Kidney (tissue), 14 donors: ENCODE measurements around the gene UNKL. TPM values are rescaled to one million over a fixed set of nuclear protein-coding genes. Genes with fewer than 3 reads are reported as not detected.

Experiments
- DNase-seq, 5 donors: peaks; one replicate each; pipeline ENCODE4 v3.0.0-alpha.2; 2013 to 2020
- FAIRE-seq: peaks from 2 replicates; lab custom pipeline; 2012; peaks lifted over from hg19 to GRCh38; lab: Jason Lieb, UNC
- H3K27ac ChIP-seq, 2 donors: one replicate each; pipeline ENCODE4 v1.7.0; 2013; ENCODE audit warnings: low read depth in 2 of 2, low read length in 2 of 2, inconsistent platforms in 1 of 2
- H3K27me3 ChIP-seq: one replicate; pipeline ENCODE4 v1.7.1; 2013; ENCODE audit warnings: low read length, inconsistent platforms; ENCODE audit not compliant: control insufficient read depth, insufficient read depth
- H3K36me3 ChIP-seq, 3 donors: one replicate each; pipeline versions ENCODE4 v1.7.0 to v1.7.1; 2013; ENCODE audit warnings: low read length in 3 of 3, control low read depth in 1 of 3, inconsistent platforms in 1 of 3; ENCODE audit not compliant: insufficient read depth in 3 of 3, control insufficient read depth in 2 of 3
- H3K4me1 ChIP-seq, 3 donors: one replicate each; pipeline versions ENCODE4 v1.7.0 to v1.7.1; 2013; ENCODE audit warnings: low read length in 3 of 3, inconsistent platforms in 1 of 3, low read depth in 1 of 3; ENCODE audit not compliant: control insufficient read depth in 2 of 3, insufficient read depth in 2 of 3
- H3K4me3 ChIP-seq, 3 donors: one replicate each; pipeline versions ENCODE4 v1.7.0 to v1.8.1; 2013; ENCODE audit warnings: low read length in 3 of 3, control low read depth in 1 of 3, inconsistent platforms in 1 of 3
- H3K9ac ChIP-seq, 3 donors: one replicate each; pipeline versions ENCODE4 v1.7.0 to v1.7.1; 2013; ENCODE audit warnings: low read length in 3 of 3, control low read depth in 1 of 3, inconsistent platforms in 1 of 3
- H3K9me3 ChIP-seq, 3 donors: one replicate each; pipeline versions ENCODE4 v1.7.0 to v1.7.1; 2013; ENCODE audit warnings: low read length in 3 of 3, control low read depth in 1 of 3, inconsistent platforms in 1 of 3; ENCODE audit not compliant: control insufficient read depth in 2 of 3, insufficient read depth in 1 of 3
- intact Hi-C: fragments of 100-400 bp; cut with DNase I; formaldehyde crosslinking; loops from one replicate; pipeline ENCODE4 v1.11.1; 2022
- polyA plus RNA-seq: library from polyadenylated mRNA; stranded (reverse); fragments of 350-450 nt; fragmentation: Illumina TruSeq; extraction: RNeasy Lipid Tissue Mini Kit (QIAGEN cat#74804); gene quantifications from one replicate; pipeline ENCODE4 v1.2.3, GENCODE V29; 2014; ENCODE audit warnings: low read depth, low replicate concordance; ENCODE audit not compliant: insufficient read depth
- total RNA-seq: library from RNA; stranded (reverse); fragmentation: NEBNext Ultra II Directional; extraction: Animal tissue kit (Norgen Biotek cat#: 25700); gene quantifications from one replicate; pipeline ENCODE4 v1.2.1, GENCODE V29; 2021
- TF ChIP-seq, protein P1 (sequence below): IDR thresholded peaks from 3 replicates; pipeline ENCODE4 v1.5.1; 2012; ENCODE audit warnings: mild to moderate bottlenecking, moderate library complexity, borderline replicate concordance; ENCODE audit not compliant: insufficient read depth; ENCODE audit errors: extremely low read depth
- donor health status: control.
- donor health status: control.
- donor health status: control.
- donor health status: control.
- donor health status: control.
- donor health status: DM: yes; HTN: yes; CAD: no.
- donor health status: Normal renal cell carcinoma (clear cell type).

UNKL gene
- total and polyA plus RNA-seq, 2 donors from 2014 or later: 5.5 to 26.0 TPM

DNA sequence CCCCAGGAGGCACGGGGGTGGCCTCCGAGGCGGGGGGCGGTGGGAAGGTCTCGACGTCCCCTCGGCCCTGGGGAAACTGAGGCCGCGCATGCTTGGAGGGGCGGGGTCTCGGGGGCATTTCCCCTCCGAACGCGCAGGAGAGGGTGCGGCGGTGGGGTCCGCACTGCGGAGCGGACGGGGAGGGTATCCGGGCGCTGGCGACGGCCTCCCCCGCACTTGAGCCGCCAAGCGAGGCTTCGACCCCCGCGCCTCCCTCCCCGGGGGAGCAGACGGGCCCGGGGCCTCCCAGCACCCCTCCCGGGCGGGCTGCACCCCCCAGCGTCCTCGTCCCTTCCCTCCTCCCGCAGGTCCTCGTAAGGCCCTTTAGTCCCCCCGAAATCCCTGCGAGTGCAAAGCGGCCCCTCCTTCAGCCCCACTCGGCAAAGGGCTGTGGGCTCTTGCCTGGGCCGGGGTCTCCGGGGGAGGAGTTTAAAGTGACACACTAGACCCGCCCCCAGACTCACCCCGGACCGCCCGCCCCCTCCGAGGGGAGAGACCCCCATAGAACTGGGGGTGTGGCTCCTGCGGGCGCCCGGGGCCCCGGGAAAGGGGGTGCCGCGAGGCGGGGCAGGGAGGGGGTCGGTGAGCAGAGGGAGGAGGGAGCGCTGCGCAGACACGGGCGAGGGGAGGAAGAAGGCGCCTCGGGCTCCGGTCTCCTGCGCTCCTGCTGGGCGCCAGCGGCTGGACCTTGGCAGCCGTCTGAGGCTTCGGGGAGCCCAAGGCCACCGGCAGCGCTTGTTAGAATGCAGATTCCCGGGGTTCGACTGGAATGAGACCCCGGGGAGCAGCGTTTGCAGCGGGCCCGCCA is 80.4 kb downstream of the UNKL start:
- peaks cover 13% of the 10 kb centered on the region for H3K27me3 ChIP-seq
- H3K27ac ChIP-seq: no peak overlapping the region

DNA sequence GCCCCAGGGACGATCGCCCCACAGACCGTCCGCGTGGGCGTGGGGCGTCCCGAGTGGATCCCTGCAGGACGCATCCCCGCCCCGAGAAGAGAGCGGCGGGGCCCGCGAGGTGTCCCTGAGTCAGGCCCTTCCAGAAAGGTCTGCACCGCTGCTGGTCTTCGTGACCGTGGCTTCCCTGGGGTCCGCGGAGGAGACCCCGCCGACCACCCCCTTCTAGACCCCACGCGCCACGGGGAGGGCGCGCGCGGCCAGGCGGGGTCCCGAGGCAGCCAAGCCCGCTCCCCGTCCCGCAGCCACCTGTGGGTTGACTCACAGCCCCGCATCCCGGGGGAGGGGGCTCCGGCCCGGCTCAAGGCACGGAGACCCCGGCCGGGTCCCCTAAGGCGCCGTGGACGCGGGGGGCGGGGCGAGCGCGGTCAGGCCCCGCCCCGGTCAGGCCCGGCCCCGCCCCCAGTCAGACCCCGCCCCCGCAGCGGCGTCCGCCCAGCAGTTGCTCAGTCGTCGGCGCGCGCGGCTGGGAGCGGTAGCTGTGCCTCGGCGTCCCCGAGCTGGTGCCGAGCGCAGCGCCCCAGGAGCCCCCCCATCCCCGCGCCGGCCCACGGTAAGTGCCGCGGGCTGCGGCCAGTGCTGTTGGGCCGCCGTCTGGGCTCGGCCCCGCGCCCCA is 81.2 kb downstream of the UNKL start, which contains the start of gene BAIAP3:
BAIAP3 (plus strand) TSS at position 497 of the 664 bp plus-strand sequence. CDS start 4,905 bp downstream, outside the sequence.
- peaks cover 13% of the 10 kb centered on the region for H3K27me3 ChIP-seq
- peak within 1 kb of the TSS; percentile 74 to 76 for H3K27ac ChIP-seq
- no peaks in the 10 kb centered on the region for H3K9me3 ChIP-seq
- intact Hi-C loops: no loop called here
- DNase-seq: peak in 3 of 5 donors; percentile 42 to 87 (median 74)
- H3K4me3 ChIP-seq: peak within 1 kb of the TSS in 2 of 3 donors; percentile 18 to 56
- peak within 1 kb of the TSS in 1 of 3 donors; percentile 73 for H3K9ac ChIP-seq
- H3K36me3 ChIP-seq: no peaks in the 10 kb centered on the region
- TF ChIP-seq, protein P1, sequence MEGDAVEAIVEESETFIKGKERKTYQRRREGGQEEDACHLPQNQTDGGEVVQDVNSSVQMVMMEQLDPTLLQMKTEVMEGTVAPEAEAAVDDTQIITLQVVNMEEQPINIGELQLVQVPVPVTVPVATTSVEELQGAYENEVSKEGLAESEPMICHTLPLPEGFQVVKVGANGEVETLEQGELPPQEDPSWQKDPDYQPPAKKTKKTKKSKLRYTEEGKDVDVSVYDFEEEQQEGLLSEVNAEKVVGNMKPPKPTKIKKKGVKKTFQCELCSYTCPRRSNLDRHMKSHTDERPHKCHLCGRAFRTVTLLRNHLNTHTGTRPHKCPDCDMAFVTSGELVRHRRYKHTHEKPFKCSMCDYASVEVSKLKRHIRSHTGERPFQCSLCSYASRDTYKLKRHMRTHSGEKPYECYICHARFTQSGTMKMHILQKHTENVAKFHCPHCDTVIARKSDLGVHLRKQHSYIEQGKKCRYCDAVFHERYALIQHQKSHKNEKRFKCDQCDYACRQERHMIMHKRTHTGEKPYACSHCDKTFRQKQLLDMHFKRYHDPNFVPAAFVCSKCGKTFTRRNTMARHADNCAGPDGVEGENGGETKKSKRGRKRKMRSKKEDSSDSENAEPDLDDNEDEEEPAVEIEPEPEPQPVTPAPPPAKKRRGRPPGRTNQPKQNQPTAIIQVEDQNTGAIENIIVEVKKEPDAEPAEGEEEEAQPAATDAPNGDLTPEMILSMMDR: no peak
- H3K4me1 ChIP-seq: peaks cover 0 to 14% (median 13%) of the 10 kb centered on the region in 3 donors
- no peak for FAIRE-seq

More for the DNA sequence above, 80.4 kb downstream of the UNKL start:
- intact Hi-C loops: no loop called here
- no peak for FAIRE-seq
- peak in 2 of 5 donors; percentile 37 to 73 for DNase-seq
- Histone ChIP-seq H3K9ac (no peak overlapping the region), H3K36me3 (no peaks in the 10 kb centered on the region), H3K9me3 (no peaks in the 10 kb centered on the region), H3K4me1 (peaks cover 0 to 14% (median 13%) of the 10 kb centered on the region in 3 donors), H3K4me3 (peak overlapping the region in 1 of 3 donors; percentile 25)
- TF ChIP-seq, protein P1: no peak

DNA sequence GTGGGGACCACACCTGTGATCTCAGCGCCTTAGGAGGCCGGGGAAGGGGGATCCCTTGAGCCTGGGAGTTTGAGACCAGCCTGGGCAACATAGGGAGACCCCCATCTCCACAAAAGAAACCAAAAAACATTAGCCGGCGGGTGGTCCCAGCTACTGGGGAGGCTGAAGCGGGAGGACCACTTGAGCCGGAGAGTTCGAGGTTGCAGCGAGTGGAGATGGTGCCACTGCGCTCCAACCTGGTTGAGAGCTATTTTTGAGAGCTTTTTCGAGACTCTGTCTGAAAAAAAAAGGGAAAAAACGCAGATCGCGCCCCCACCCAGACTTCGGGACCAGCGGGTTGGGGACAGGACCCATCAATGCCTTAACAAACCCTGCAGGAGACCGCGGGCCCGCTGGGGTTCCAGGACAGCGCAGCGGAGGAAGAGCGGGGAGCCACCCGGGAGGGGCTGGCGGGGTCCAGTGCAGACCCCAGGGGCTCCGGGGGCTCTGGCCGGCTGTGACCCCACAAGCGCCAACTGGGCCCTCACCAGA is 81.8 kb downstream of the UNKL start:
- peak overlapping the region in 1 of 3 donors; percentile 73 for H3K9ac ChIP-seq
- no peaks in the 10 kb centered on the region for H3K9me3 ChIP-seq
- TF ChIP-seq, protein P1: no peak
- FAIRE-seq (no peak), DNase-seq (no peak)
- H3K36me3 ChIP-seq: no peaks in the 10 kb centered on the region
- peak overlapping the region; percentile 74 to 76 for H3K27ac ChIP-seq
- peak overlapping the region in 2 of 3 donors; percentile 18 to 56 for H3K4me3 ChIP-seq
- peaks cover 13% of the 10 kb centered on the region for H3K27me3 ChIP-seq
- intact Hi-C loops: no loop called here
- peaks cover 0 to 13% (median 12%) of the 10 kb centered on the region in 3 donors for H3K4me1 ChIP-seq
